SK-N-MC (cell line): ENCODE measurements around the gene WDR90.

ENCODE experiments used
- EZH2 ChIP-seq: fragments of 200-600 bp; sonication (generic); IDR thresholded peaks from one replicate; pipeline ENCODE4 v1.6.1; 2017; ENCODE audit warnings: antibody characterized with exemption
- POLR2AphosphoS5 ChIP-seq: IDR thresholded peaks from 2 replicates; pipeline ENCODE4 v1.6.1; 2012; ENCODE audit warnings: mild to moderate bottlenecking, low read depth, low read length, borderline replicate concordance

DNA sequence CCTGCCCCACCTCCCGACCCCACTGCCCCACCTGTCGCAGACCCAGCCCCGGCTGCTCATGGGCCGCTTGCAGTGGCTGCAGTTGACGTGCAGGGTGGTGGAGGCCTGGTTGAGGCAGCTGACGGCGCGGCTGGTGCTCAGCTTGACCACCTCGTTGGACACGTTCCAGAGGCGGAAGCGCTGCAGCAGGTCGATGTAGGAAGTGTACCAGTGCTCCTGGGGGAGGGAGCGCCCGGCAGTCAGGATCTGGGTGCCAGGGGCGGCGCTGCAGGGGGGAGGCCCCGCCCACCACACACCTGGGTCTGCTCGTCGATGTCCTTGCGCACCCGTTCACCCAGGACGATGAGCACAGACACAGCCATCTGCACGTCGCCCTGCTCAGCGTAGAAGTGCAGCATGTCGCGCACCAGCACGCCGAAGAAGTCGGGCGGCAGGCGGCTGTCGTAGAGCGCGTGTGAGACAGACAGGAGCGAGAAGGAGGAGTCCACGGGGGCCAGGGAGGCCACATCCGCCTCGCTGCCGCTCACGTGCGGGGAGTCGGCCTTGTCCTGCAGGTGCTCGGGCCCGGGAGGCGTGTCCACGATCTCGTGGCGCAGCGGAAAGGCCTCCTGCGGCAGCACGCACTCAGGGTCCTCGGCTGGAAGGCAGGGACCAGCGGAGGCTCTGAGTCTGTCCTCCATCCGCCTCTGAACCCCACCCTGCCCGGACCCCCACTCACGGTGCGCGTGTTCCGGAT, 36.0 kb downstream of the WDR90 start:
- TF ChIP-seq EZH2 (no peak), POLR2AphosphoS5 (no peak)
